ENCODE data around the gene ANKDD1B.
"Not testable (repeated sequence)": the region's sequence is repeated elsewhere in the genome, so short reads cannot be mapped to it uniquely, and the experiment has no call there.

The ANKDD1B gene

GRCh38 chr5:75611311-75612225 is at the start of gene ANKDD1B:
Gene ANKDD1B, plus strand, starts transcription at chr5:75611453. Its CDS starts 182 bp downstream, at chr5:75611635.
- no peak for DNase-seq

- DNase-seq: not testable (repeated sequence)
These were observed 45.1 kb upstream of the ANKDD1B start for GRCh38 chr5:75565991-75566709.

GRCh38 chr5:75566710-75567309 is 44.4 kb upstream of the ANKDD1B start:
- DNase-seq: no peak

- no peak for DNase-seq
These were observed 43.5 kb upstream of the ANKDD1B start for GRCh38 chr5:75567710-75568109.

GRCh38 chr5:75568202-75568601 is 43.1 kb upstream of the ANKDD1B start:
- no peak for DNase-seq

GRCh38 chr5:75571547-75571946 is 39.7 kb upstream of the ANKDD1B start:
- DNase-seq: no peak

GRCh38 chr5:75574791-75575190 is 36.5 kb upstream of the ANKDD1B start:
- no peak for DNase-seq

- DNase-seq: not testable (repeated sequence)
These were observed 33.0 kb upstream of the ANKDD1B start for GRCh38 chr5:75578280-75578679.

- DNase-seq: no peak
These were observed 26.6 kb upstream of the ANKDD1B start for GRCh38 chr5:75584641-75585040.

GRCh38 chr5:75588666-75589065 is 22.6 kb upstream of the ANKDD1B start:
- no peak for DNase-seq

GRCh38 chr5:75600535-75600934 is 10.7 kb upstream of the ANKDD1B start:
- DNase-seq: no peak

GRCh38 chr5:75601567-75601966 is 9.7 kb upstream of the ANKDD1B start:
- DNase-seq: no peak

GRCh38 chr5:75601996-75602395 is 9.3 kb upstream of the ANKDD1B start:
- DNase-seq: no peak

- DNase-seq: no peak
These were observed 7.9 kb upstream of the ANKDD1B start for GRCh38 chr5:75603371-75603770.

GRCh38 chr5:75603821-75604220 is 7.4 kb upstream of the ANKDD1B start:
- DNase-seq: no peak

GRCh38 chr5:75607341-75607740 is 3.9 kb upstream of the ANKDD1B start:
- not testable (repeated sequence) for DNase-seq

- no peak for DNase-seq
These were observed 2.4 kb upstream of the ANKDD1B start for GRCh38 chr5:75608870-75609269.

- DNase-seq: no peak
These were observed 1.1 kb upstream of the ANKDD1B start for GRCh38 chr5:75610201-75610600.

GRCh38 chr5:75610859-75611310 is 368 bp upstream of the ANKDD1B start:
- DNase-seq: not testable (repeated sequence)

- no peak for DNase-seq
These were observed 945 bp downstream of the ANKDD1B start for GRCh38 chr5:75612226-75612569.

- no peak for DNase-seq
These were observed 1.6 kb downstream of the ANKDD1B start for GRCh38 chr5:75612901-75613300.

GRCh38 chr5:75614176-75614575 is 2.9 kb downstream of the ANKDD1B start:
- no peak for DNase-seq

GRCh38 chr5:75616371-75616881 is 5.2 kb downstream of the ANKDD1B start:
- no peak for DNase-seq

All from stimulated activated naive CD4-positive, alpha-beta T cell (primary cell).